ENCODE measurements around the gene SH2D3C.

- TF ChIP-seq CTCF (conservative IDR thresholded peaks at IDR 0.05) (no peak), EZH2 (IDR thresholded peaks at IDR 0.05; ENCODE audit: low read depth) (no peak)
These were observed 80.9 kb downstream of the SH2D3C start for GRCh38 chr9:127697575-127697974.
